Astrocyte (in vitro differentiated cells and primary cell): ENCODE data around the gene GJB4.

ENCODE experiments used
- CTCF ChIP-seq: IDR thresholded peaks from 2 replicates; pipeline ENCODE4 v1.5.1; 2011; ENCODE audit warnings: low read depth, mild to moderate bottlenecking, inconsistent platforms, low read length, moderate library complexity; ENCODE audit not compliant: insufficient read depth
- EZH2 ChIP-seq: IDR thresholded peaks from 2 replicates; pipeline ENCODE4 v1.6.1; 2012; ENCODE audit warnings: mild to moderate bottlenecking, low read length, inconsistent platforms; ENCODE audit not compliant: insufficient read depth

DNA sequence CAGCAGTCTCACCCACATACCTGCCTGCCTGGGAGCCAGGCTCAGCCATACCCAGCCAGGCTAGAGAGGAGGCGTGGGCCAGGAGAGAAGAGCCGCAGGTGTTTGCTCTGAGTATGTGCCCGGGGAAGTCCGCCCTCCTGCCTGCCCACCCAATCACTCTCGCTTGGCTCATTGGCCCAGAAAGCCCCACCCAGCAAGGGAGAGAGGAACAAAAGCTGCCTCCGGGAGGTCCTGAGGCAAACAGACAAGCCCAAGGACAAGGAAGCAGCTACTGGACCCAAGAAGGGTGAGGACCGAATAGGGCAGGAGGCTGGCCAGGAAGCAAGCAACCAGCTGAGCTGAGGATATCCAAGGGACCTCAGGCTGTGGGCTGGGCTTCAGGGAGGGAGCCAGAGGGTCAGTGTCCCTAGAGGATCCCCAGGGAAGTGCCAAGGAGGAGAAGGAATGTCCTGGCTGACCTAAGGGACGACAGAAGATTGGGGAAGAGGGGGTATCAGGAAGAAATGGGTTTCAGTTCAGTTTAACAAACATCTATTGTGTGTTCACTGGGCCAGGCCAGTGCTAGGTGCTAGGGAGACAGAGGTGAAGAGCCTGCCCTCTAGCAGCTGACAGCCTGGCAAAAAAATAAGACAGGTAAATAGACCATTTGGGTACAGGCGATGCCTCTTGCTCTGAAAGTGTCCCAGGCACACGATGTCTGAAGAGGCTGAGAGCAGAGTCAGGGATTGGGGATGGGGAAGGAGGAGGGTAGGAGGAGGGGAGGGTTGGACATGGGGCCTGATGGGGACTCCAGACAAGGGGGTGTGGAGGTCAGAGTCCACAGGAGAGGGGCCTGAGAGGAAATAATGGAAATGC is at the start of gene GJB4:
- TF ChIP-seq CTCF (no peak), EZH2 (no peak)
